Cardiac muscle cell (in vitro differentiated cells and primary cell): Measurements from ENCODE around the gene CCDC78. TPM values are rescaled to one million over a fixed set of nuclear protein-coding genes. Genes with fewer than 3 reads are reported as not detected.

Experiments
- DNase-seq, 2 donors: peaks; one replicate each; pipeline versions ENCODE4 v3.0.0 to v3.0.0-alpha.2; 2010 to 2017; ENCODE audit warnings: low read depth in 1 of 2, low spot score in 1 of 2
- H3K27ac ChIP-seq: fragments of 200-600 bp; sonication (generic); 2 replicates; pipeline ENCODE4 v1.5.1; 2016
- H3K27me3 ChIP-seq: fragments of 200-600 bp; sonication (generic); 2 replicates; pipeline ENCODE4 v1.6.0; 2016; ENCODE audit warnings: control low read depth
- H3K36me3 ChIP-seq: fragments of 200-600 bp; sonication (generic); 2 replicates; pipeline ENCODE4 v1.5.1; 2016; ENCODE audit warnings: control low read depth
- H3K4me1 ChIP-seq: fragments of 200-600 bp; sonication (generic); 2 replicates; pipeline ENCODE4 v1.8.1; 2017; ENCODE audit warnings: low read depth, mild to moderate bottlenecking, mixed run types
- H3K4me3 ChIP-seq: fragments of 200-600 bp; sonication (generic); 2 replicates; pipeline ENCODE4 v1.5.1; 2016; ENCODE audit warnings: mild to moderate bottlenecking
- H3K9me3 ChIP-seq: fragments of 200-600 bp; sonication (generic); 2 replicates; pipeline ENCODE4 v1.5.1; 2017; ENCODE audit warnings: low read depth, mild to moderate bottlenecking, control low read depth
- CTCF ChIP-seq: IDR thresholded peaks from 2 replicates; pipeline ENCODE4 v1.5.1; 2012; ENCODE audit warnings: low read depth, mild to moderate bottlenecking, low read length
- polyA plus RNA-seq: library from polyadenylated mRNA; unstranded; fragments of >200 nt; fragmentation: Nextera tagmentation; extraction: Ambion mirVana; gene quantifications from 2 replicates; pipeline ENCODE4 v1.2.1, GENCODE V29; 2016
- total RNA-seq: library from RNA; depleted of rRNA; stranded (reverse); fragments of >200 nt; gene quantifications from 2 replicates; pipeline ENCODE4 v1.2.3, GENCODE V29; 2016

The CCDC78 gene
- total and polyA plus RNA-seq, 2 experiments from 2014 or later = 4.2 to 16.5 TPM

- H3K4me3 ChIP-seq = peak within 1 kb of the TSS; percentile 85
- peaks cover 21% of the 10 kb centered on the region for H3K4me1 ChIP-seq
- TF ChIP-seq CTCF = no peak
- no peaks in the 10 kb centered on the region for H3K27me3 ChIP-seq
- H3K27ac ChIP-seq = peak within 1 kb of the TSS; percentile 90
- peak; percentile 79 to 95 for DNase-seq
- no peaks in the 10 kb centered on the region for H3K9me3 ChIP-seq
- no peaks in the 10 kb centered on the region for H3K36me3 ChIP-seq
Measured at GRCh38 chr16:720990-721764, 5.1 kb downstream of the CCDC78 start, which contains the start of gene ANTKMT. Gene ANTKMT (plus strand): TSS chr16:721146. CDS start chr16:721275, 129 bp downstream.

GRCh38 chr16:720447-720989 lies 5.7 kb downstream of the CCDC78 start:
- peak; percentile 24 for TF ChIP-seq CTCF
- Histone ChIP-seq H3K36me3 (no peaks in the 10 kb centered on the region), H3K27me3 (no peaks in the 10 kb centered on the region), H3K4me1 (peaks cover 21% of the 10 kb centered on the region), H3K4me3 (peak overlapping the region; percentile 85), H3K9me3 (no peaks in the 10 kb centered on the region), H3K27ac (peak overlapping the region; percentile 90)
- DNase-seq = peak; percentile 78 to 82

GRCh38 chr16:719815-720446 lies 6.3 kb downstream of the CCDC78 start:
- Histone ChIP-seq H3K36me3 (no peaks in the 10 kb centered on the region), H3K9me3 (no peaks in the 10 kb centered on the region), H3K27me3 (no peaks in the 10 kb centered on the region), H3K4me1 (peaks cover 21% of the 10 kb centered on the region), H3K27ac (peak overlapping the region; percentile 90), H3K4me3 (peak overlapping the region; percentile 85)
- peak; percentile 26 for TF ChIP-seq CTCF
- DNase-seq = no peak

- peak overlapping the region; percentile 90 for H3K27ac ChIP-seq
- no peaks in the 10 kb centered on the region for H3K27me3 ChIP-seq
- H3K9me3 ChIP-seq = no peaks in the 10 kb centered on the region
- no peak for TF ChIP-seq CTCF
- peaks cover 23% of the 10 kb centered on the region for H3K4me1 ChIP-seq
- no peaks in the 10 kb centered on the region for H3K36me3 ChIP-seq
- no peak for DNase-seq
- H3K4me3 ChIP-seq = no peak overlapping the region
Measured at GRCh38 chr16:718922-719321, 7.3 kb downstream of the CCDC78 start.

- DNase-seq = no peak
- Histone ChIP-seq H3K9me3 (no peaks in the 10 kb centered on the region), H3K27me3 (no peaks in the 10 kb centered on the region), H3K4me3 (no peak overlapping the region), H3K36me3 (no peaks in the 10 kb centered on the region), H3K4me1 (peaks cover 23% of the 10 kb centered on the region), H3K27ac (no peak overlapping the region)
- no peak for TF ChIP-seq CTCF
Measured at GRCh38 chr16:718389-718788, 7.9 kb downstream of the CCDC78 start.
